Thoracic aorta (tissue), 2 donors: ENCODE measurements around the gene MAP3K14. TPM values are rescaled to one million over a fixed set of nuclear protein-coding genes. Genes with fewer than 3 reads are reported as not detected.

ENCODE experiments used
- ATAC-seq: fragments of 150-250 bp; one replicate; pipeline ENCODE4 v1.8.0; 2017; ENCODE audit warnings: low read depth; ENCODE audit not compliant: insufficient number of reproducible peaks, low FRiP score
- DNase-seq: peaks from one replicate; pipeline ENCODE4 v3.0.0-alpha.2; 2020; ENCODE audit warnings: low spot score
- H3K27ac ChIP-seq, 2 donors: fragments of 200-600 bp; sonication (generic); 1 replicate in 1 of 2; 2 replicates in 1 of 2; pipeline ENCODE4 v1.5.1; 2016; ENCODE audit warnings: mild to moderate bottlenecking in 2 of 2, moderate library complexity in 2 of 2
- H3K27me3 ChIP-seq: fragments of 200-600 bp; sonication (generic); replicated peaks from 2 replicates; pipeline ENCODE4 v1.6.0; 2016; ENCODE audit warnings: mild to moderate bottlenecking; ENCODE audit not compliant: insufficient read depth
- H3K36me3 ChIP-seq: fragments of 200-600 bp; sonication (generic); one replicate; pipeline ENCODE4 v1.5.1; 2016
- H3K4me1 ChIP-seq, 2 donors: fragments of 200-600 bp; sonication (generic); 1 replicate in 1 of 2; 2 replicates in 1 of 2; pipeline versions ENCODE4 v1.5.1 to v1.6.0; 2016; ENCODE audit warnings: low read depth in 2 of 2, mild to moderate bottlenecking in 1 of 2; ENCODE audit not compliant: control insufficient read depth in 1 of 2
- H3K4me3 ChIP-seq: fragments of 200-600 bp; sonication (generic); 2 replicates; pipeline ENCODE4 v1.5.1; 2016; ENCODE audit warnings: mild to moderate bottlenecking
- H3K9me3 ChIP-seq: fragments of 200-600 bp; sonication (generic); 2 replicates; pipeline ENCODE4 v1.5.1; 2016
- total RNA-seq, 2 donors: library from RNA; depleted of rRNA; stranded (reverse); fragments of >200 nt; gene quantifications; one replicate each; pipeline versions ENCODE4 v1.1.0 to v1.2.3, GENCODE V29; 2016
- TF ChIP-seq, protein P1 (sequence below): fragments of 200-600 bp; sonication (generic); IDR thresholded peaks from one replicate; pipeline ENCODE4 v1.5.1; 2019; ENCODE audit warnings: antibody characterized with exemption

MAP3K14 gene
- total RNA-seq, 2 donors from 2014 or later, result 10.1 to 10.7 TPM

- Histone ChIP-seq H3K27ac (peak overlapping the region; percentile 52 to 68), H3K27me3 (no peaks in the 10 kb centered on the region), H3K4me1 (peaks cover 64 to 74% of the 10 kb centered on the region in 2 donors), H3K36me3 (no peaks in the 10 kb centered on the region), H3K4me3 (peak overlapping the region; percentile 61), H3K9me3 (no peaks in the 10 kb centered on the region)
- ATAC-seq (no peak), DNase-seq (no peak)
- TF ChIP-seq, protein P1, sequence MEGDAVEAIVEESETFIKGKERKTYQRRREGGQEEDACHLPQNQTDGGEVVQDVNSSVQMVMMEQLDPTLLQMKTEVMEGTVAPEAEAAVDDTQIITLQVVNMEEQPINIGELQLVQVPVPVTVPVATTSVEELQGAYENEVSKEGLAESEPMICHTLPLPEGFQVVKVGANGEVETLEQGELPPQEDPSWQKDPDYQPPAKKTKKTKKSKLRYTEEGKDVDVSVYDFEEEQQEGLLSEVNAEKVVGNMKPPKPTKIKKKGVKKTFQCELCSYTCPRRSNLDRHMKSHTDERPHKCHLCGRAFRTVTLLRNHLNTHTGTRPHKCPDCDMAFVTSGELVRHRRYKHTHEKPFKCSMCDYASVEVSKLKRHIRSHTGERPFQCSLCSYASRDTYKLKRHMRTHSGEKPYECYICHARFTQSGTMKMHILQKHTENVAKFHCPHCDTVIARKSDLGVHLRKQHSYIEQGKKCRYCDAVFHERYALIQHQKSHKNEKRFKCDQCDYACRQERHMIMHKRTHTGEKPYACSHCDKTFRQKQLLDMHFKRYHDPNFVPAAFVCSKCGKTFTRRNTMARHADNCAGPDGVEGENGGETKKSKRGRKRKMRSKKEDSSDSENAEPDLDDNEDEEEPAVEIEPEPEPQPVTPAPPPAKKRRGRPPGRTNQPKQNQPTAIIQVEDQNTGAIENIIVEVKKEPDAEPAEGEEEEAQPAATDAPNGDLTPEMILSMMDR, result no peak
Measured at GRCh38 chr17:45312477-45313420, 4.1 kb downstream of the MAP3K14 start.

DNA sequence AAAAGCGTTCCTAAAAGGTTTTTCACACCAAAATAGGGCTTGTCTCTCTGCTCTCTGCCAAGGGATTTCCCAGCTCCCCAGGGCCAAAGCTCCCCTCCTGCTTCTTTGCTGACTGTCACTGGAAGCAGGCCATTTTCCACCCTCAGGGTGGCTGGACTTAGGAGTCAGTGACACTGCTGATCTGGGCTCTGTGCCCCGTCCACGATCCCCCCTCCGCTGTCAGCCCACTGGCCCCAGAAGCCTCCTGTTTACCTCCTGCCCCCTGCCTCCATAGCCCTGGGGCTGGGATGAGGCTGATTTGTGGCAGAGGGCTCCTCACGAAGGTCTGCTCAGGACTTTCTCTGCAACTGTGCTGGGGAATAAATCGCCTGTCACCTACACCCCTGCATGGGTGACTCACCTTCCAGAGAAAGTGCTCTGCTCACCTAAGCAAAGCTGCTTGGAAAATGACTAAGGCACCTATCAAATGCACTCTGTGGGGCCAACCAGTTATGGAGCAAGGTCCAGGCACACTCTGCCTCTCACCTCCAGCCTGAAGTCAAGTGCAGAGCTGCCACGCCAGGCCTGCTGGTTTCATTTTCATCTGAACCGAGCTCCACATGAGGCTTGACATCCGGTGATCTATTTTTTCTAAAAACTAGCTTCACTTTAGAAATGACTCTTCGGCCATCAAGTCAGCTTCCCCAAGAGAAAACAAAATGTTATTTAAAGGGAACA is 4.9 kb downstream of the MAP3K14 start:
- Histone ChIP-seq H3K4me1 (peaks cover 65 to 78% of the 10 kb centered on the region in 2 donors), H3K27me3 (no peaks in the 10 kb centered on the region), H3K36me3 (no peaks in the 10 kb centered on the region), H3K27ac (peak overlapping the region; percentile 52 to 68), H3K9me3 (no peaks in the 10 kb centered on the region), H3K4me3 (peak overlapping the region; percentile 61)
- DNase-seq (no peak), ATAC-seq (no peak)
- TF ChIP-seq, protein P1, result no peak

GRCh38 chr17:45311401-45311759 is 5.4 kb downstream of the MAP3K14 start:
- TF ChIP-seq, protein P1, result no peak
- H3K36me3 ChIP-seq, result no peaks in the 10 kb centered on the region
- no peak for ATAC-seq
- H3K4me1 ChIP-seq, result peaks cover 70 to 83% of the 10 kb centered on the region in 2 donors
- H3K27ac ChIP-seq, result peak overlapping the region; percentile 52 to 68
- no peak overlapping the region for H3K4me3 ChIP-seq
- H3K27me3 ChIP-seq, result no peaks in the 10 kb centered on the region
- no peak for DNase-seq
- H3K9me3 ChIP-seq, result no peaks in the 10 kb centered on the region

DNA sequence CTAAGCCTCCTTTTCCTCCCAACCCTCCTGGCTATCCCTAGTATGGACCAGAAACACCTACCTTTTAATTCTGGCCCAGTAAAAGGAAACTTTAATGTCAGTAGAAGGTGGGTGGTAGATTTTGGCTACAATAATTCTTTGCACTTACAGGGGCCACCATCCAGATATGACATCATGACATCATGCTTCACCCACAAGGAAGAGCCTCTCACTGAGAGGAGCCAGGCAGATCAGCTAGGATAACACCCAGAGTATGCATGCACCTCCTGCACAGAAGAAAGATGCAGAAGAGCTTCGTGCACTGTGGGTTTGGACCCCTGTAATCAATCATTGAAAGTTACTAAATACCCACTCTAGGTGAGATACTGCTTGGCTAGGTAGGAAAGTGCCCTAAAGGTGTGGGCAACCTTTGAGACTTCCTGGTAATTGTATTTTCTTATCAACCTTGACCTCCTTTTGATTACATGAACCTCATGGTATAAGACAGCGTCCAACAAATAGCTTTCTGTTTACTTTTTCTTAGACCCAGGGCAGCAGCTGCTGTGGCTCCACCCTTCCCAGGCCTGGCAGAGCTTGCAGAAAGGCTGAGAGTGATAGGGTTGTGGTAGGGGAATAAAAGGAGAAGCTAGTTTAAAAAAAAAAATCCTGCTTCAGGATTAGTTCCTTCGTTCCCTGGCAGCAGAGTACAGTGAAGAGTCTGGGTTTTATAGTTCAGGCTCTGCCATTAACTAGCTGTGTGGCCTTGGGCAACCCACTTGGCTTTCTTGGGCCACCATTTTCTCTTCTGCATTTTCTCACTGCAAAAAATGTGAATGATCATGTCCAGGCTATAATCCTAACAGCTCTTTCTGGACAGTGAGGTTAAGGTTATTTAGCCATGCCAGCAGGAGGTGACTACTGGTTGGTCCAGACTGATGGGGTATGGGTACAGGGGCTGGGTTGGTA is 6.2 kb downstream of the MAP3K14 start:
- Histone ChIP-seq H3K36me3 (no peaks in the 10 kb centered on the region), H3K4me3 (no peak overlapping the region), H3K27ac (no peak overlapping the region), H3K9me3 (no peaks in the 10 kb centered on the region), H3K27me3 (no peaks in the 10 kb centered on the region), H3K4me1 (peaks cover 73 to 85% of the 10 kb centered on the region in 2 donors)
- DNase-seq (no peak), ATAC-seq (no peak)
- TF ChIP-seq, protein P1, result no peak
